ENCODE data around the gene POU3F2.

POU3F2 gene

GRCh38 chr6:98836025-98836961 lies 1.9 kb downstream of the POU3F2 start:
- no peak for TF ChIP-seq CTCF (IDR thresholded peaks at IDR 0.05; ENCODE audit: extremely low read depth, missing control alignments)
- no peak for DNase-seq (ENCODE audit: low spot score)

DNA sequence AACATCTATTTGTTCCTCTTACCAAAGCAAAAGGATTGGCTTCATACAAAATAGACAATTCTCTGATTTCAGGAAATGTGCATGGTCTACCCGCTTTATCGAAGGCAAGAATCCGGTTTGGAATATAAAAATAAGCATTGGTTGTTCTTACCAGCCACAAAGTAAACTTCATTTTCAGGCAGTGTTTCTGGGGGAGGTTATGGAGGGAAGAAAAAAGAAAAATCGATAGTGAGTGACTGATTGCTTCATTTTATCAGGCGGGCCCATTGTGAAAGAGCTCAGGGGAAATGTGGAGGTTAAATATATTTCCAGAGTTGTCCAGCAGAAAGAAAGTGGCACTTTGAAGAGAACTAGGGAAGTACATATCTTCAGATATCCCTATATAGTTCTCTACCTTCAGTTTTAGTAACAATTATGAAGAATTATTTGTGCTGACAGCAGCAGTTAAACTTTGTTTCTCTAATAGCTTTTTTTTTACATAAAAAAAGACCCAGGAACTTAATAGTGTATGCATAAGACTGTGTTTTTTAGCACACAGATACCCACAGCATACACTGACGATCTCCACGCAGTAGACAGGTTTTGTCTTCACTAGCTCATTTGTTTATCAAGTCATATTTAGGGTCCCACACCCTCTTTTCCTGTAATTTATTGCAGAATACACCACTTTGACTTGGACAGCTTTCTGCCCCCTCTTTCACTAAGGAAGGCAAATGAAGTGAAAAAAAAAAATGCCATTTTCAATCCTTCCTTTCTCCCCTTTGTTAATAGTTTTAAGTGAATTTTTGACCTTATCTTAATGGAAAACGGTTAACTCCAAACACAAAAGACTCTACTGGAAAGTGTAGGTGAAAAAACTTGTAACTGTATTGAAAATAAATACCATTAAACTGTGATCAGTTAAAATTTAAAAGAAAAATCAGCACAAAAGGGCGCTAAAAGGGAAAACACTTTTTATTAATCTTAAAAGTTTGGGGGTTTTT lies 2.9 kb downstream of the POU3F2 start:
- no peak for DNase-seq (ENCODE audit: low spot score)
- no peak for TF ChIP-seq CTCF (IDR thresholded peaks at IDR 0.05; ENCODE audit: extremely low read depth, missing control alignments)

- no peak for TF ChIP-seq CTCF (IDR thresholded peaks at IDR 0.05; ENCODE audit: extremely low read depth, missing control alignments)
- no peak for DNase-seq (ENCODE audit: low spot score)
Observed at GRCh38 chr6:98838032-98838431, 3.7 kb downstream of the POU3F2 start.

- DNase-seq (ENCODE audit: low spot score): no peak
- TF ChIP-seq CTCF (IDR thresholded peaks at IDR 0.05; ENCODE audit: extremely low read depth, missing control alignments): no peak
Observed at GRCh38 chr6:98838975-98839374, 4.6 kb downstream of the POU3F2 start.

DNA sequence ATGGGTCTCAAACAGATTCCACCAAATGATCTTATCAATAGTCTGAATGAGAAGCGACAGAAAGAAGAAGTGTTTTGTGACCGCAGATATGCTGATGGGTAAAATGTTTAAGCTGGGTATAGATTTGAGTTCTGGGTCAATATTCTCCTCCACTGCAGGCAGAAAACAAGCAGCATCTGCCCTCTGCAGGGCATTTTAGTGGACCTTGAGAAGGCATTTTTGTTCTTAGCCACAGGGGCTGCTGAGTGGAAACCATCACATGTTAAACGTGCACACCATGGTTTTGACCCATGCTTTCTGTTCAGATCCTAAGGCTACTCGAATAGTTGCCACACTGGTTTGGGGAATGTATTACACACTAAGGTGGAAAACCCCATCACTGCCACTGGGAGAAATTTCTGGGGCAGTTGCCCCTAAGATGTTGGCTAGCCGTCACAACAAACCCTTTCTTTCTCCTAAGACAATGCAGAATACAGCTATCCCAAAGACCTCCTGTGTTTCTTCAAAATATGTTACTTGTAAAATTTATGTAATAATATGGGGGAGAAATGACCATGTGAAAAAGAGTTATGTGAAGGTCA lies 5.5 kb downstream of the POU3F2 start:
- DNase-seq (ENCODE audit: low spot score): no peak

GRCh38 chr6:98840385-98840784 lies 6.0 kb downstream of the POU3F2 start:
- TF ChIP-seq CTCF (IDR thresholded peaks at IDR 0.05; ENCODE audit: extremely low read depth, missing control alignments): no peak
- no peak for DNase-seq (ENCODE audit: low spot score)

More for the DNA sequence above, 5.5 kb downstream of the POU3F2 start:
- TF ChIP-seq CTCF (IDR thresholded peaks at IDR 0.05; ENCODE audit: extremely low read depth, missing control alignments): no peak
